SK-N-SH treated with all-trans-retinoic acid at 6 μM for 48 hours (cell line): ENCODE results near the gene GIN1.
"Not testable (repeated sequence)": the region's sequence is repeated elsewhere in the genome, so short reads cannot be mapped to it uniquely, and the experiment has no call there.

ENCODE experiments used
- CSDC2 ChIP-seq: fragments of 250-450 bp; sonication (Bioruptor Pico); IDR thresholded peaks from 2 replicates; pipeline ENCODE4 v1.5.0; 2020; ENCODE audit warnings: mild to moderate bottlenecking, moderate library complexity
- CSRNP3 ChIP-seq: fragments of 250-450 bp; sonication (Bioruptor Pico); IDR thresholded peaks from 2 replicates; pipeline ENCODE4 v1.5.1; 2021; ENCODE audit warnings: mild to moderate bottlenecking, moderate library complexity
- PATZ1 ChIP-seq: fragments of 250-450 bp; sonication (Bioruptor Pico); IDR thresholded peaks from 2 replicates; pipeline ENCODE4 v1.8.0; 2020; ENCODE audit warnings: mild to moderate bottlenecking, moderate library complexity, borderline replicate concordance
- TOX ChIP-seq: fragments of 250-450 bp; sonication (Bioruptor Pico); IDR thresholded peaks from 2 replicates; pipeline ENCODE4 v1.8.0; 2021; ENCODE audit warnings: mild to moderate bottlenecking, moderate library complexity, borderline replicate concordance
- ZFP3 ChIP-seq: fragments of 250-450 bp; sonication (Bioruptor Pico); IDR thresholded peaks from 2 replicates; pipeline ENCODE4 v1.5.0; 2020; ENCODE audit warnings: mild to moderate bottlenecking, moderate library complexity

GRCh38 chr5:103073500-103073899, 46.4 kb downstream of the GIN1 start:
- not testable (repeated sequence) for TF ChIP-seq CSRNP3; CSDC2 (CRISPR knock-in tag); PATZ1; ZFP3 (CRISPR knock-in tag); TOX
